Stimulated activated CD4-positive, alpha-beta T cell treated with anti-CD3 and anti-CD28 coated beads, Interleukin-4, amount 100 ng/mL, for 24 hours (primary cell): ENCODE results near the gene GATD1.
"Not testable (repeated sequence)": the region's sequence is repeated elsewhere in the genome, so short reads cannot be mapped to it uniquely, and the experiment has no call there.

Source experiments
- DNase-seq: peaks from one replicate; pipeline ENCODE4 v3.0.0-alpha.2; 2020

The GATD1 gene

GRCh38 chr11:761526-762108 is 15.7 kb downstream of the GATD1 start:
- no peak for DNase-seq

GRCh38 chr11:760236-760635 is 17.1 kb downstream of the GATD1 start:
- no peak for DNase-seq

- DNase-seq = no peak
Observed at GRCh38 chr11:749731-750130, 27.6 kb downstream of the GATD1 start.

GRCh38 chr11:748007-748359 is 29.3 kb downstream of the GATD1 start:
- no peak for DNase-seq

GRCh38 chr11:747158-748006 is 29.9 kb downstream of the GATD1 start, which contains the start of gene TALDO1:
Gene TALDO1 (plus strand): TSS chr11:747464. CDS start chr11:747482, 18 bp downstream.
- DNase-seq = peak; percentile 86

GRCh38 chr11:746289-747157 is 30.8 kb downstream of the GATD1 start:
- DNase-seq = no peak

- no peak for DNase-seq
Observed at GRCh38 chr11:745428-745827, 31.9 kb downstream of the GATD1 start.

- no peak for DNase-seq
Observed at GRCh38 chr11:742571-743201, 34.6 kb downstream of the GATD1 start.

GRCh38 chr11:742156-742546 is 35.1 kb downstream of the GATD1 start:
- DNase-seq = no peak

GRCh38 chr11:737899-738298 is 39.4 kb downstream of the GATD1 start:
- DNase-seq = not testable (repeated sequence)

GRCh38 chr11:737366-737765 is 39.9 kb downstream of the GATD1 start:
- DNase-seq = no peak

- DNase-seq = not testable (repeated sequence)
Observed at GRCh38 chr11:734541-734940, 42.7 kb downstream of the GATD1 start.

- DNase-seq = no peak
Observed at GRCh38 chr11:733072-733471, 44.2 kb downstream of the GATD1 start.

- DNase-seq = no peak
Observed at GRCh38 chr11:729492-730074, 47.7 kb downstream of the GATD1 start.

GRCh38 chr11:728901-729491 is 48.3 kb downstream of the GATD1 start:
- no peak for DNase-seq

GRCh38 chr11:727859-728748 is 49.2 kb downstream of the GATD1 start:
- peak; percentile 81 for DNase-seq

GRCh38 chr11:727281-727701 is 50.0 kb downstream of the GATD1 start:
- DNase-seq = no peak

- peak; percentile 49 for DNase-seq
Observed at GRCh38 chr11:726278-727220, 50.7 kb downstream of the GATD1 start.

- no peak for DNase-seq
Observed at GRCh38 chr11:725624-726202, 51.6 kb downstream of the GATD1 start.
